ENCODE results near the gene BET1L. TPM values are rescaled to one million over a fixed set of nuclear protein-coding genes. Genes with fewer than 3 reads are reported as not detected.

BET1L gene
- total and polyA plus RNA-seq, 9 donors = 24.6 to 76.6 (median 63.7) TPM

DNA sequence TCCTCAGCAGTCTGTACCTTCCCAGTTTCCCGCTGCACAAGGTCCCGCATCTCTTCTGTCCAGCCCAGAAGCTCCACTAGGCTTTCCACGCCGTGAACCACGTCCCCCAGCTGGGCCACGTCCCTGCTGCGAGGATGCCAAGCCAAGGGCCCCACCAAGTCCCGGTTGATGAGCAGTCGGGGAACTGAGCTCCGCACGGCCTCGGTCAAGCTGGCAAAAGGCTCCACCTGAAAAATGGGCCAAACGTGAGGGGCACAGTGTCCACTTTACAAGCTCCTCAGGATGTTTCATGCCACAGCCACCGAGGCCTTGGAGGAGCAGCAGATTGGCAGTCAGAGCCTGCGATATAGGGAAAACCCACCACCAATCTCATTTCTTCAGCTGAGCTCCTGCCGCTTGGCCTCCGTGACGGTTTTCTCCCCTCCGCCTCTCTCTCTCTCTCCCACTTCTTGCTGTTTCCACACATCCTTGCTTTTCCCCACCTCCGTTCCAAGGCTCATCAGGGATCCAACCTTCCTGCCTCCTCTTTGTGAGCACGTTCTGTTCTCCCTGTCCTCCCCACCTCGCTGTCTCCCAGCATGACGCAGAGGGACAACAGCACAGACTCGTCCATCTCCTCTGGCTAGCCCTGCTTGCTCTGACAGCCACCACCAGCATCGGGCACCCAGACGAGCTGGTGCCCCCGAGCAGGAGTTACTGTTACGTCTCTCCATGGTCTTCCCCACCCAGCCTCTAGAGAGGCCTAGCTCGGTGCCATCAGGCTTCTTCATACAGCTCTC, 11.8 kb upstream of the BET1L start:
- Histone ChIP-seq H3K27me3 (no peaks in the 10 kb centered on the region), H3K27ac (no peak overlapping the region), H3K9me3 (no peaks in the 10 kb centered on the region), H3K4me3 (no peak overlapping the region), H3K36me3 (no peaks in the 10 kb centered on the region), H3K4me1 (ENCODE audit: insufficient read depth) (no peaks in the 10 kb centered on the region)
- WGBS, 3 donors = 86 to 89% (median 88%) methylated on average over 29 of the region's 29 CpGs
- intact Hi-C loops (cut with DNase I) = no loop called here
- TF ChIP-seq EP300 (IDR thresholded peaks at IDR 0.05) (no peak), POLR2A (IDR thresholded peaks at IDR 0.05) (no peak)
- TF ChIP-seq, protein P1, sequence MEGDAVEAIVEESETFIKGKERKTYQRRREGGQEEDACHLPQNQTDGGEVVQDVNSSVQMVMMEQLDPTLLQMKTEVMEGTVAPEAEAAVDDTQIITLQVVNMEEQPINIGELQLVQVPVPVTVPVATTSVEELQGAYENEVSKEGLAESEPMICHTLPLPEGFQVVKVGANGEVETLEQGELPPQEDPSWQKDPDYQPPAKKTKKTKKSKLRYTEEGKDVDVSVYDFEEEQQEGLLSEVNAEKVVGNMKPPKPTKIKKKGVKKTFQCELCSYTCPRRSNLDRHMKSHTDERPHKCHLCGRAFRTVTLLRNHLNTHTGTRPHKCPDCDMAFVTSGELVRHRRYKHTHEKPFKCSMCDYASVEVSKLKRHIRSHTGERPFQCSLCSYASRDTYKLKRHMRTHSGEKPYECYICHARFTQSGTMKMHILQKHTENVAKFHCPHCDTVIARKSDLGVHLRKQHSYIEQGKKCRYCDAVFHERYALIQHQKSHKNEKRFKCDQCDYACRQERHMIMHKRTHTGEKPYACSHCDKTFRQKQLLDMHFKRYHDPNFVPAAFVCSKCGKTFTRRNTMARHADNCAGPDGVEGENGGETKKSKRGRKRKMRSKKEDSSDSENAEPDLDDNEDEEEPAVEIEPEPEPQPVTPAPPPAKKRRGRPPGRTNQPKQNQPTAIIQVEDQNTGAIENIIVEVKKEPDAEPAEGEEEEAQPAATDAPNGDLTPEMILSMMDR (IDR thresholded peaks at IDR 0.05) = no peak
- DNase-seq = peak in 1 of 5 donors; percentile 7

DNA sequence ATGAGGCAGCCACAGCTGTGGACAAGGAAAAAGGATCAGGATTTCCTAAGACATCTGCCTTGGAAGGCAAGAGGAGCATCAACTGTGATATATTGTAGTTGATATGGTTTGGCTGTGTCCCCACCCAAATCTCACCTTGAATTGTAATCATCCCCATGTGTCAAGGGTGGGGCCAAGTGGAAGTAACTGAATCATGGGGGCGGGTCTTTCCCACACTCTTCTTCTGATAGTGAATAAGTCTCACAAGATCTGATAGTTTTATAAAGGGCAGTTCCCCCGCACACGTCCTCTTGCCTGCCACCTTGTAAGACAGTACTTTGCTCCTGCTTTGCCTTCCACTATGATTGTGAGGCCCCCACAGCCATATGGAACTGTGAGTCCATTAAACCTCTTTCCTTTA, 10.5 kb upstream of the BET1L start:
- Histone ChIP-seq H3K36me3 (no peaks in the 10 kb centered on the region), H3K9me3 (no peaks in the 10 kb centered on the region), H3K4me1 (ENCODE audit: insufficient read depth) (no peaks in the 10 kb centered on the region), H3K27me3 (no peaks in the 10 kb centered on the region), H3K27ac (no peak overlapping the region), H3K4me3 (no peak overlapping the region)
- peak in 1 of 5 donors; percentile 5 for DNase-seq
- WGBS, 3 donors = 91 to 93% (median 91%) methylated on average over 3 of the region's 3 CpGs
- intact Hi-C loops (cut with DNase I) = no loop called here
- no peak for TF ChIP-seq EP300 (IDR thresholded peaks at IDR 0.05)
- no peak for TF ChIP-seq POLR2A (IDR thresholded peaks at IDR 0.05)
- TF ChIP-seq, protein P1 (IDR thresholded peaks at IDR 0.05) = no peak

DNA sequence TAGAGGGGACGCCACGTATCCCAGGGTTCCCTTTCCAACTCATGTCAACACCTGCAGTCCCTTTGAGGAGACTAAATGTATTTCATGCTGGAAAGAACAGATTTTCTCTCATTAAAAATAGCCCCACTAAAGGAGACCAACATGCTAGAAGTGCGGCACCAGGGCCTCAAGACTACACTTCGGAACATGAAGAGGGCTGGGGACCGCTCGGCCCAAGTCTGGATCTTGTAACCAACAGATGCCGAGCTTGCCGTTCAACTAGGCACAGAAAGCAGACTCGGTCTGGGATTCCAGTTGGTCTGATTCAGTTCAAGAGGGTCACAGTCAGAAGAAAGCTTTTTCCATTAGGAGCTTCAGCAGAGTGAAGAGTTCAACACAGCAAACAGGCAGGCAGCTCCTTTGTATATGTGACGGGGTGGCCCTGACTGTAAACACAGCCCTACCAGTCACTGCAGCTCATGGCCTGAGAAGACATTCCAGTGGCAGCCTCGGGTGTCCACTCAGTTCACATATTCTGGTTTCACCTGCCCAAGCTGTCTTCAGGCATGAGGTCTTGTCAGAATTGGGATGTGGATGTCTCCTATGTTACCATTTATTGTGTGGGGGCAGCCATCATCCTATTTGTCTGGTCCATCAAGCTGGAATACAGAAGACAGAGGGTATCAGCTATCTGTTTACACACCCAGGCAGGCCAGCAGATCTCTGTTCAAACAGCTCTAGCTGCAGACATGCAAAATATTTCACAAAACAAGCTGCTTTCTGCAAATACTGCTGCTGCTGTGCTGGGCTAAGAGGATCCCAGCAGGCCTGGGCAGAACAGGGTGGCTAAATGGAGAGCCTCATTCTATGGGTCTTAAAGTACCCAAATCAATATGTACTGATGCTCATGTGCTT, 9.1 kb upstream of the BET1L start:
- intact Hi-C loops (cut with DNase I) = no loop called here
- Histone ChIP-seq H3K27me3 (no peaks in the 10 kb centered on the region), H3K9me3 (no peaks in the 10 kb centered on the region), H3K4me1 (ENCODE audit: insufficient read depth) (no peaks in the 10 kb centered on the region), H3K36me3 (no peaks in the 10 kb centered on the region), H3K4me3 (no peak overlapping the region), H3K27ac (no peak overlapping the region)
- 83 to 89% (median 85%) methylated on average over 11 of the region's 11 CpGs for WGBS, 3 donors
- DNase-seq = no peak
- TF ChIP-seq EP300 (IDR thresholded peaks at IDR 0.05) = no peak
- TF ChIP-seq POLR2A (IDR thresholded peaks at IDR 0.05) = no peak
- TF ChIP-seq, protein P1 (IDR thresholded peaks at IDR 0.05) = no peak

DNA sequence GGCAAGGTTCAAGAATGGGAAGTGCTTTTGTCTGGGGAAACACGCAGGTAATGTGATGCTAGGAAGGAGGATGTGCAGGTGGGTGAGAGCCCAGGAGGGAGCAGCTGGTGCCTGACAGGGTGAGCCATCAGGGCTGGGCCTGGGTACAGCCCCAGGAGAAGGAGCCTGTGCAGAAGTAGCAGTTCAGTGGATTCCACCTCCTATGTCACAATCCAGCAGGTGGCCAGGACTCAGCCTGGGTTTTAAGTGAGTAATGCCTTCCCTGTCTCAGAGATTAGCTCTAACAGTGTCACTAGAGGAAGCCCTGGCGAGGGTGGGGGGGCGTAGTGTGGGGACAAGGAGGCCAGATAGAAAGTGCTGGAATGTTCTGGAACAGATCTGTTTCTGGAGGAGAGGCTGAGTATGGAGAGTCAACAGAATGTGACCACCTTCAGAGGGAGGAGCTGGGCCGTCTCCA, 8.4 kb upstream of the BET1L start:
- no peaks in the 10 kb centered on the region for H3K27me3 ChIP-seq
- TF ChIP-seq POLR2A (IDR thresholded peaks at IDR 0.05) (no peak), EP300 (IDR thresholded peaks at IDR 0.05) (no peak)
- peak in 1 of 5 donors; percentile 11 for DNase-seq
- no peaks in the 10 kb centered on the region for H3K36me3 ChIP-seq
- intact Hi-C loops (cut with DNase I) = no loop called here
- H3K9me3 ChIP-seq = no peaks in the 10 kb centered on the region
- no peak overlapping the region for H3K4me3 ChIP-seq
- no peaks in the 10 kb centered on the region for H3K4me1 ChIP-seq (ENCODE audit: insufficient read depth)
- WGBS, 3 donors = 72 to 76% (median 74%) methylated on average over 4 of the region's 4 CpGs
- no peak overlapping the region for H3K27ac ChIP-seq
